ENCODE results near the gene TSPAN18.

DNA sequence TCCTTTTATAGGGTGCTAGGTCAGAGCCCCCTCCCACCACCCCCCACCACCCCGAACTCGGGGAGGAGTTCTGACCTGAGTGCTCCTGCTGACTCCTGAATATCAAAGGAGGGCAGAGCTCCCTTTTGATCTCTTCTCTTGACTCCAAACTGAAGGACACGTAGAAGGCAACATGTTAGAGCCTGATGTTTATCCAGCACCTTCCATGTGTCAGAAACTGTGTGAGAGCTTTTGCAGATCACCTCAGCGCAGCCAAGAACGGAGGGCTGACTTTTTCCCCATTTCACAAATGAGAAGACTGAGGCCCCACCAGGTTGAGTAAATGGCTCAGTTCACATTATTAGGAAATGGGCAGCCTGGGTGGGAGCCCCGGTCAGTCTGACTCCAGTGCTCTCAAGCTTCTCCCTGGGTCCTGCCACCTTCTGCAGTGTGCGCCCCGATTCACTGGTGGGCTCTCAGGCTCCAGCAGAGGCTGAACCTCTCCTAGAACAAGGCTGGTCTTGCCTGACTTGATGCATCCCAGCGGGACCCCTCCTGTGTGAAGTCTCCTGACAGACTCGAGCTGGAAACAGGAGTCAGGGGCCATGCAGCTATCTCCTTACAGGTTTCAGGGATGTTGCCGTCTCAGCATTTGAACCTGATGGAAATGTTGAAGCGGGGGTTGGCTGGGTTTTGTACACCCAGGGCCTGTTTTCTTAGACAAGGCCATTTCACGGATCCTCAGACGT is 98.5 kb downstream of the TSPAN18 start:
- no peak for TF ChIP-seq EZH2phosphoT487 (IDR thresholded peaks at IDR 0.05; ENCODE audit: borderline replicate concordance, low read depth, low read length)
- no peak for TF ChIP-seq CTCF (conservative IDR thresholded peaks at IDR 0.05; ENCODE audit: low read length)
